Measurements from ENCODE around the gene PELI3.
"Not testable (repeated sequence)": the region's sequence is repeated elsewhere in the genome, so short reads cannot be mapped to it uniquely, and the experiment has no call there.

The PELI3 gene

GRCh38 chr11:66448523-66448922 lies 18.2 kb upstream of the PELI3 start:
- no peak for DNase-seq

DNA sequence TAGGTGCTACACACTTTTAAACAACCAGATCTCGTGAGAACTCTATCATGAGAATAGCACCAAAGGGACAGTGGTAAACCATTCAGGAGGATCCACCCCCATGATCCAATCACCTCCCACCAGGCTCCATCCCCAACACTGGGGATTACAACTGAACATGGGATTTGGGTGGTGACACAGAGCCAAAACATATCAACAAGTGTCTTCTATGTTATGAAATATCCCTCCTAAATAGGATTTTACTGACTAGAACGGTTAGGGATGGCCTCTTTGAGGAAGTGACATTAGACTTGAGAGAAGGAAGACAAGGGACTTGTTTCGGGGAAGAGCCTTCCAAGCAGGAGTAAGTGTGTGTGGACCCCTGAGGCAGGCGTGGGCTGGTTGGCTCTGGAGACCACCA lies 16.1 kb upstream of the PELI3 start:
- no peak for DNase-seq

DNA sequence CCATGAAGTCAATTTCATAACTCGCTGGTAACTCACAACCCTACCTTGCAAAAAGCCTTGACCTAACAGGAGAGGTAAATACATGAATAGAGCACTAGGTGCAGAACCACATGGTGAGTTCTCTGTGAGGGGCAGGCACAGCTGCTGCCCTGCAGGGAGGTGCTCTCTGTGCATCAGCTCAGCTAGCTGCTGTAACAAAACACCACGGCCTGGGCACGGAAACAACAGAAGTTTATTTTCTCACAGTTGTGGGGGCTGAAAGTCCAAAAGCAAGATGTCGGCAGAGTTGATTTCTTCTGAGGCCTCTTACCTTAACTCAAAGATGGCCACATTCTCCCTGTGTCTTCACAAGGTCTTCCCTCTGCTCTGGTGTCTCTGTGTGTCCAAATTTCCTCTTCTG lies 15.0 kb upstream of the PELI3 start:
- DNase-seq: no peak

DNA sequence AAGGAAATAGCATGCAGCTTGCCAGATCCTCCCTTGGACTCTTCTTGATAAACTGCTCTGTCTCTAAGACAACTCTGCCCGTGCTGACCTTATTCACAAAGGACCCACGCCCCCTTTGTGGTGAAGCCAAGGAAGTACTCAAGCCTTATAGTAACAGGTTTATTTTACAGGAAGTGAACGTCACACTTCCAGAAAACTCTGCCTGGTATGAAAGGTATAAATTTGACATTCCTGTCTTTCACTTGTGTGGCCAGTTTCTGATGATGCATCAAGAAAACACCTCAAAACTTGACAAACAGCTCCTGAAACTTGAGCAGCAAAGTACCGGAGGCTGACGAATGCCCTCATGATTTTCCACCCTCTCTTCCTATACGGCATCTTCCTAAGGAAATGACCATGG lies 12.5 kb upstream of the PELI3 start:
- DNase-seq: no peak

DNA sequence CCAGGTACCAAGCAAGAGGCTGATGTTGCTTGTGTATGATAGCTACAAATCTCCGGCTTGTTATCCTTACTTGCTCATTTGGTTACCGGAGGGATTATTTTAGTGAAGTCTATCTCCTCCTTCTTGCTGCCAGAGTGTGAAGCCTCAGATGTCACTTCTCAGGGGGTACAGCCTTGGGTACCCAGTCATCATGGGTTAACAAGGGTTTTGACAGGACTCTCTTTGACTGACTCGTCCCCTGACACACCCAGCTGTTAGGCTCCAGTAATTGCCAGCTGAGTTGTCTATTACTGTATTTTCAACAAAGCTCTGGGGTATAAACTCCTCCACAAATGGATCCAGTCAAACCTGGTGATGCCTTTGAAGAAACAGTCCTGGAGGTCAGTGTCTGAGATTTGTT lies 11.9 kb upstream of the PELI3 start:
- DNase-seq: no peak

DNA sequence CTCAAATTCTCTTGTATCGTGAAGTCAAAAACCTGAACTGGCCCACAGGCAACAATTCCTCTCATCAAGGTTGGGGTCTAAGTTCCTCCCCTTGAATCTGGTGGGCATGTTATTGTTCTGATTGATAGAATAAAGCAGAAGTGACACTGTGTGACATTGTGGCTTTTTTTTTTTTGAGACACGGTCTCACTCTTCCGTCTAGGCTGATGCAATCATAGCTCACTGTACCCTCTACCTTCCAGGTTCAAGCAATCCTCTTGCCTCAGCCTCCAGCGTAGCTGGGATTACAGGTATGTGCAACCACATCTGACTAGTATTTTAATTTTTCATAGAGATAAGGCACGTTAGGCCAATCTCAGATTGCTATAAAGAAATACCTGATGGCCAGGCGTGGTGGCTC lies 8.9 kb upstream of the PELI3 start:
- DNase-seq: no peak

- DNase-seq: no peak
Observed at GRCh38 chr11:66459138-66459778, 7.4 kb upstream of the PELI3 start.

DNA sequence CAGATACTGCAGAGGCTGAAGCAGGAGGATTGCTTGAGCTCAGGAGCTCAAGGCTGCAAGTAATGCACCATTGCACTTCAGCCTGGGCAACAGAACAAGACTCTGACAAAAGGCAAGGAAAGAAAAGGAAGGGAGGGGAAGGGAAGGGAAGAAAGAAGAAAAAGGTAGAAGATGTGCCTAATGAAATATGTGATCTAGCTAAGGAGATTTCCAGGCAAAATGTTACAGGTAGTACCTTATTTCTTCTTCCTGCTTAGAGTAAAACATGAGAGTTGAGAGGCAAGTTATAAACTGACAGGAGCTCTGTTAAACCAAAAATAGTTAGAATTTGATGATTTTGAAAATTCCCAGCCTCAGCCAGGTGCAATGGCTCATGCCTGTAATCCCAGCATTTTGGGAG lies 4.7 kb upstream of the PELI3 start:
- DNase-seq: no peak

DNA sequence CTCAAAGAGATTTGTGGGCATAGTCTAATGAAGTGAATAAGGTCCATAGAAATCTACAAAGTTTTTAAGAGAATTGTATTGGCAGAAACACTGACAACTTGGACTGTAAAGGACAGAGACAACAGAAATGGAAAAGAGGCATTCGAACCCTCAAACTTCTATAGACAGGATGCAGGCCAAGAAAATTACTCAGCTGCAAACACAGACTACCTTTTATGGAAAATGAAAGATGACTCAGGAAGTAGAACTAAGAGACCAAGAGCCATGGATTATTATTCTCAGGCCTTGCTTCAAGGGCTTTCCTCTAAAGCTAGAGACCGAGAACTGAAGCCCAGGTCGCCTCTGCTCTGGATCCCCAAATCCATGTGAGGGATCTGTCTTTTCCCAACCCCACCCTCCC lies 3.8 kb upstream of the PELI3 start:
- DNase-seq: no peak

GRCh38 chr11:66464116-66464515 lies 2.6 kb upstream of the PELI3 start:
- not testable (repeated sequence) for DNase-seq

- no peak for DNase-seq
Observed at GRCh38 chr11:66464916-66465315, 1.8 kb upstream of the PELI3 start.

DNA sequence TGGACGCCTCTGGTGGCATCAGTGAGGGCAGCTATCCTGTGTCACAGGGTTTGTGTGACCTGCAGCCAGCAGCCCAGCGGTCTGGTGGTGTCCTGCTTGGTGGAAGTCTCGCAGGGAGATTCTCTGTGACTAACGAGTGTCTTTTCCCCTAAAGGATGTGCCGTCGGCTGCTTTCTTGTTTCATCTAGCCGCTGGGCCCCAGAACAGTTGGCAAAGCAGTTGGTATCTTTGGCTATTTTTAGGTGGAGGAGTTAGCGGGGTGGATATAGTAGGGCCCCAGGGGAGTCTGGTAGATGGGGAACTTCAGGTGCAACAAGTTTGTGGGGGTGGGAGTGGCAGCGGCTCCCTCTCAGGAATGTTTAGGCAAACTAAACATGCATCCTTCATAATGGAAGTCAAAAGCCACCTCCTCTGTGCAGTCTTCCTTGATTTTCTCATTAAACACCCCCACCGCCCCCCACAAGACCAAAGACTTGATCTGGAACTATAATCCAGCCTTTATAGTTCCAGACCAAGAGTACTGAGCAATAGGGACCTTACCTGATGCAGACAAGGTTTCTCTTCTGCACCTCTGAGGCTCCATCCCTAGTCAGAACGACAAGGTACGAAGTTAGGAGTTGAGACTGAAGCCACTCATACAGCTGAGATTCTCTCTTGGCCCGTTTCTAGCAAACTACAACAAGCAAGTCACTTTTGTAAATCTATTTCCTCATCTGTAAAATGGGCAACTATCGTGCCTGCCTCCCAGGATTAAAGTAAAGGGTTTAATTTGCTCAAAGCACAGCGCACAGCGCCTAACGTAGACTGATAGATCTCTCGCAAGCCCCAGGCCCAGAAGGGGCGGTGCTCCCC lies 1.1 kb upstream of the PELI3 start:
- no peak for DNase-seq

DNA sequence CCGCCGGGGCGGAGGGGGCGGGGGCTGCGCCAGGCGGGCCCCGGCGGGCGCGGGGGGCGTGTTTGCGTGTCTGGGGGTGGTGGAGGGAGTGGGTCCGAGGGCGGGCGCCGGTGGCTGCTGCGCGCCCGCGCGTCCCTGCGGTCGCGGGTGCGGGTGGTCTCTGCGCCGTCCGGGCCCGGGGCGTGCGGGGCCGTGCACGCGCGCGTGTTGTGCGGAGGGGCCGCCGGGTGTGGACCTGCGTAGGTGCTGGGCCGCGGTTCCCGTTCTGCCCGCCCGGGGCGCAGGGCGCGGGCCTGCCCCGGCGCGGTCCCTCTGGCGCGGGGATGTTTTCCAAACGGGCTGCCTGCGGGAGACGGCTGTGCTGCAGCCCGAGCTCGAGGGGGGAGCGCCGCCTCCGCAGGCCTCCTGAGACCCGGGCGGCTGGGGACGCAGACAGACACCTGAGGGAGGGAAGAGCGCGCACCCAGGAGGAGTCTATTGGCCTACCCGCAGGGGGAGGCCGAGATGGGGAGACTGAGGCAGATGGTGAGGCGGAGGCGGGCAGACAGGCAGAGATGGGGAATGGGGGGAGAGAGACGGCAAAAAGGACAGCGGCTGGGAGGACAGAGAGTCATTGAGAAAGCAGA lies 442 bp downstream of the PELI3 start:
- no peak for DNase-seq

DNA sequence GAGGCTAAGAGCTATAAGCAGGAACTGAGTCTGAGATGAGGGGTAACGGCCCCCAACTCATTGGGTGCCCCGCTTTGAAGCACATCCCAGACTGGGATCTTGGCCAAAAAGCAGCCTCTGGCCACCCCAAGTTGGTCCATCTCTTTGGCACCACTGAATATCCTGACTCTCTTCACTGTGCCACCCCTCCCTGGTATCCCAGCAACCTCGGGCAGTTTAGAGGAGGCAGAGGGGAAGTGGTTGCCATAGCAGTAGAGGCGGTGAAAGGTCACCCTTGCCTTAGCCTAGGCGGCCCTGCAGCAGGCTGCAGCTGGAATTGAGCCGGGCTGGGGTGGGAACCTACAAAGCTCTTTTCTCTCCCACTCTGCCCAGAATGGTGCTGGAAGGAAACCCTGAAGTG lies 1.1 kb downstream of the PELI3 start:
- DNase-seq: no peak

- no peak for DNase-seq
Observed at GRCh38 chr11:66468691-66469090, 2.0 kb downstream of the PELI3 start.

GRCh38 chr11:66469441-66469840 lies 2.7 kb downstream of the PELI3 start:
- DNase-seq: no peak

- DNase-seq: no peak
Observed at GRCh38 chr11:66470015-66470414, 3.3 kb downstream of the PELI3 start.

DNA sequence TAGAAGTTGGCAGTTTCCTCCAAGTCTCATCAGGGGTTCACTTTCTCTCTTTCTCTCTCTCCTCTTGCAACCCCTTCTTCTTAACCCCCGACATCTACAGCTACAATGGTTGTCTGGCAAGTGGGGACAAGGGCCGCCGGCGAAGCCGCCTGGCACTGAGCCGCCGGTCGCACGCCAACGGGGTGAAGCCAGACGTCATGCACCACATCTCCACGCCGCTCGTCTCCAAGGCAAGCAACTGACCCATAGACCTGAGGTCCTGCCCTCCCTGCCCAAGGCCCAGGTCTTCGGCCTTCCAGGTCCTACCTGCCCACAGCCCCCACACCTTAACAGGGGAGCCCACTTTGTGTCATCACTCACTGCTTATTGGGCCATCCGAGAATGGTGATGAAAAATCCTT lies 4.4 kb downstream of the PELI3 start:
- no peak for DNase-seq

- DNase-seq: no peak
Observed at GRCh38 chr11:66472054-66472453, 5.3 kb downstream of the PELI3 start.

- no peak for DNase-seq
Observed at GRCh38 chr11:66473167-66473566, 6.5 kb downstream of the PELI3 start.

- no peak for DNase-seq
Observed at GRCh38 chr11:66473608-66474515, 7.2 kb downstream of the PELI3 start.

GRCh38 chr11:66475349-66476172 lies 8.9 kb downstream of the PELI3 start:
- DNase-seq: no peak

Data from NCI-H1417 treated with DMSO at 0.1 percent for 48 hours (cell line).